Peyer's patch (tissue), 4 donors: ENCODE measurements around the gene PGGHG. TPM values are rescaled to one million over a fixed set of nuclear protein-coding genes. Genes with fewer than 3 reads are reported as not detected.
A peak's percentile ranks its signal among the peaks of the same experiment; 100 is the strongest.

ENCODE experiments used
- DNase-seq, 3 donors: peaks; one replicate each; pipeline ENCODE4 v3.0.0-alpha.2; 2017 to 2019
- H3K27ac ChIP-seq, 4 donors: fragments of 200-600 bp; sonication (generic); one replicate each; pipeline ENCODE4 v1.5.1; 2016 to 2019
- H3K27me3 ChIP-seq, 2 donors: fragments of 200-600 bp; sonication (generic); one replicate each; pipeline ENCODE4 v1.5.1; 2019
- H3K36me3 ChIP-seq, 3 donors: fragments of 200-600 bp; sonication (generic); one replicate each; pipeline ENCODE4 v1.5.1; 2016 to 2019
- H3K4me1 ChIP-seq, 4 donors: fragments of 200-600 bp; sonication (generic); one replicate each; pipeline ENCODE4 v1.5.1; 2016 to 2019
- H3K4me3 ChIP-seq, 4 donors: fragments of 200-600 bp; sonication (generic); 1 replicate in 3 of 4; 2 replicates in 1 of 4; pipeline ENCODE4 v1.5.1; 2016 to 2019; ENCODE audit warnings: mild to moderate bottlenecking in 1 of 4
- H3K9me3 ChIP-seq, 4 donors: fragments of 200-600 bp; sonication (generic); one replicate each; pipeline ENCODE4 v1.5.1; 2016 to 2019; ENCODE audit warnings: mild to moderate bottlenecking in 1 of 4
- CTCF ChIP-seq, 6 experiments: fragments of 450-650 bp in 4 of 6; fragments of 200-600 bp in 2 of 6; sonication (generic) in 1 of 6; IDR thresholded peaks; one replicate each; pipeline ENCODE4 v1.5.1; 2017 to 2019; ENCODE audit warnings: antibody characterized with exemption in 6 of 6, mild to moderate bottlenecking in 3 of 6, moderate library complexity in 1 of 6
- POLR2A ChIP-seq, 2 donors: fragments of 450-650 bp; IDR thresholded peaks; one replicate each; pipeline ENCODE4 v1.5.1; 2017; ENCODE audit warnings: antibody characterized with exemption in 2 of 2, mild to moderate bottlenecking in 2 of 2, moderate library complexity in 2 of 2
- total RNA-seq, 4 donors: library from RNA; depleted of rRNA; stranded (reverse); fragments of >200 nt; gene quantifications; one replicate each; pipeline ENCODE4 v1.1.0, GENCODE V29; 2016

The PGGHG gene
- total RNA-seq, 4 donors from 2014 or later = 94.2 to 385 (median 317) TPM

DNA sequence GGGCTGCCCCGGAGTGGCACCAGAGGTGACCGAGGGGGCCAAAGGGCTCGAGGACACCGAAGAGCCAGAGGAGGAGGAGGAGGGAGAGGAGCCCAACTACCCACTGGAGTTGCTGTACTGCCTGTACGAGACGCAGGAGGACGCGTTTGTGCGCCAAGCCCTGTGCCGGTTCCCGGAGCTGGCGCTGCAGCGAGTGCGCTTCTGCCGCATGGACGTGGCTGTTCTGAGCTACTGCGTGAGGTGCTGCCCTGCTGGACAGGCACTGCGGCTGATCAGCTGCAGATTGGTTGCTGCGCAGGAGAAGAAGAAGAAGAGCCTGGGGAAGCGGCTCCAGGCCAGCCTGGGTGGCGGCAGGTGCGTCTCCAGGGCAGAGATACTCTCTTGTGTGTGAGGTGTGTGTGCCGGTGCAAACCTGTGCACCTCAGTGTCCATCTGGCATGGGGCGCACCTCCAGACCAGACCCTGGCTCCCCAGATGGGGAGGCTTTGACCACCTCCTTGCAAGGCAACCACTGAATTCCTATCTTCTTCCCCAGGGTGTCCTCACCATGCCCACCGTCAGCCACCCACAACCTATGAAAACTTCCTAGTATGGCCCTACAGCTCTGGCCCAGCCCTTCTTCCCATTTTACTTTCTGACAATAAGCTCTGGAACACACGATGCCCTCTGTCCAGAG, 7.3 kb upstream of the PGGHG start:
- Histone ChIP-seq H3K4me3 (peak overlapping the region; percentile 52 to 61 (median 56)), H3K27me3 (peaks cover 0 to 12% of the 10 kb centered on the region in 2 donors), H3K36me3 (peaks cover 0 to 31% (median 0%) of the 10 kb centered on the region in 3 donors), H3K9me3 (no peaks in the 10 kb centered on the region), H3K27ac (peak overlapping the region; percentile 73 to 96 (median 86)), H3K4me1 (peaks cover 0 to 34% (median 19%) of the 10 kb centered on the region in 4 donors)
- DNase-seq = peak in 1 of 3 donors; percentile 61
- no peak for TF ChIP-seq POLR2A (IDR thresholded peaks at IDR 0.05)
- no peak for TF ChIP-seq CTCF (IDR thresholded peaks at IDR 0.05)

GRCh38 chr11:282171-282570, 6.8 kb upstream of the PGGHG start:
- TF ChIP-seq POLR2A (IDR thresholded peaks at IDR 0.05) (no peak), CTCF (IDR thresholded peaks at IDR 0.05) (no peak)
- peak overlapping the region in 3 of 4 donors; percentile 53 to 61 (median 58) for H3K4me3 ChIP-seq
- peaks cover 0 to 31% (median 0%) of the 10 kb centered on the region in 3 donors for H3K36me3 ChIP-seq
- DNase-seq = peak in 2 of 3 donors; percentile 46
- H3K27me3 ChIP-seq = peaks cover 0 to 12% of the 10 kb centered on the region in 2 donors
- H3K4me1 ChIP-seq = peaks cover 0 to 34% (median 19%) of the 10 kb centered on the region in 4 donors
- peak overlapping the region; percentile 73 to 96 (median 86) for H3K27ac ChIP-seq
- H3K9me3 ChIP-seq = no peaks in the 10 kb centered on the region

- peaks cover 0 to 31% (median 0%) of the 10 kb centered on the region in 3 donors for H3K36me3 ChIP-seq
- DNase-seq = peak in 2 of 3 donors; percentile 69 to 73
- TF ChIP-seq CTCF (IDR thresholded peaks at IDR 0.05) = no peak
- TF ChIP-seq POLR2A (IDR thresholded peaks at IDR 0.05) = peak in 1 of 2 donors; percentile 26
- peaks cover 0 to 34% (median 19%) of the 10 kb centered on the region in 4 donors for H3K4me1 ChIP-seq
- peak overlapping the region in 2 of 4 donors; percentile 58 to 61 for H3K4me3 ChIP-seq
- H3K9me3 ChIP-seq = no peaks in the 10 kb centered on the region
- peak overlapping the region in 3 of 4 donors; percentile 73 to 96 (median 87) for H3K27ac ChIP-seq
- peaks cover 0 to 12% of the 10 kb centered on the region in 2 donors for H3K27me3 ChIP-seq
Measured at GRCh38 chr11:282630-283360, 6.1 kb upstream of the PGGHG start.

GRCh38 chr11:283405-284104, 5.4 kb upstream of the PGGHG start:
- no peak for TF ChIP-seq POLR2A (IDR thresholded peaks at IDR 0.05)

GRCh38 chr11:284105-285020, 4.6 kb upstream of the PGGHG start:
- peaks cover 0 to 12% of the 10 kb centered on the region in 2 donors for H3K27me3 ChIP-seq
- H3K4me3 ChIP-seq = no peak overlapping the region
- H3K36me3 ChIP-seq = peaks cover 0 to 31% (median 0%) of the 10 kb centered on the region in 3 donors

More at GRCh38 chr11:283405-284104, 5.4 kb upstream of the PGGHG start:
- Histone ChIP-seq H3K4me1 (peaks cover 0 to 34% (median 19%) of the 10 kb centered on the region in 4 donors), H3K27me3 (peaks cover 0 to 12% of the 10 kb centered on the region in 2 donors), H3K4me3 (peak overlapping the region in 2 of 4 donors; percentile 25 to 61), H3K27ac (peak overlapping the region in 2 of 4 donors; percentile 11 to 66), H3K36me3 (peaks cover 0 to 31% (median 0%) of the 10 kb centered on the region in 3 donors), H3K9me3 (no peaks in the 10 kb centered on the region)
- DNase-seq = peak in 1 of 3 donors; percentile 50

More at GRCh38 chr11:284105-285020, 4.6 kb upstream of the PGGHG start:
- peak in 2 of 3 donors; percentile 47 to 57 for DNase-seq
- Histone ChIP-seq H3K4me1 (peaks cover 0 to 31% (median 15%) of the 10 kb centered on the region in 4 donors), H3K27ac (peak overlapping the region in 2 of 4 donors; percentile 11 to 66), H3K9me3 (no peaks in the 10 kb centered on the region)
- TF ChIP-seq CTCF (IDR thresholded peaks at IDR 0.05) (no peak), POLR2A (IDR thresholded peaks at IDR 0.05) (no peak)
